ENCODE results near the gene CSMD2.

GRCh38 chr1:33764149-33764548, 400.9 kb downstream of the CSMD2 start:
- TF ChIP-seq POLR2A (IDR thresholded peaks at IDR 0.05): no peak
- no peak for TF ChIP-seq CTCF (IDR thresholded peaks at IDR 0.05)
